HG03521 (cell line): ENCODE measurements around the gene KLHDC7B.
"Not testable (repeated sequence)": the region's sequence is repeated elsewhere in the genome, so short reads cannot be mapped to it uniquely, and the experiment has no call there.

Experiments used
- ATAC-seq: cut with Tn5 transposase; IDR thresholded peaks from one replicate; pipeline ENCODE4 v1.9.1; 2021; ENCODE audit warnings: mild to moderate bottlenecking, moderate library complexity; ENCODE audit not compliant: unreplicated experiment

The KLHDC7B gene

GRCh38 chr22:50517495-50518260 is 28.0 kb upstream of the KLHDC7B start:
- no peak for ATAC-seq

- no peak for ATAC-seq
These were observed 27.1 kb upstream of the KLHDC7B start for GRCh38 chr22:50518606-50519005.

- ATAC-seq = no peak
These were observed 26.5 kb upstream of the KLHDC7B start for GRCh38 chr22:50519151-50519550.

- ATAC-seq = not testable (repeated sequence)
These were observed 25.5 kb upstream of the KLHDC7B start for GRCh38 chr22:50520184-50520583.

- no peak for ATAC-seq
These were observed 24.8 kb upstream of the KLHDC7B start for GRCh38 chr22:50520826-50521453.

GRCh38 chr22:50521710-50522109 is 24.0 kb upstream of the KLHDC7B start:
- no peak for ATAC-seq

GRCh38 chr22:50522208-50522805 is 23.4 kb upstream of the KLHDC7B start:
- ATAC-seq = no peak

- ATAC-seq = no peak
These were observed 22.8 kb upstream of the KLHDC7B start for GRCh38 chr22:50522806-50523438.

GRCh38 chr22:50523458-50523805 is 22.3 kb upstream of the KLHDC7B start:
- no peak for ATAC-seq

- ATAC-seq = no peak
These were observed 21.7 kb upstream of the KLHDC7B start for GRCh38 chr22:50523806-50524675.

GRCh38 chr22:50524676-50525103 is 21.0 kb upstream of the KLHDC7B start:
- ATAC-seq = no peak

- ATAC-seq = peak; percentile 35
These were observed 20.4 kb upstream of the KLHDC7B start, which contains the start of gene SCO2 for GRCh38 chr22:50525104-50525857. Gene SCO2, minus strand, starts transcription at chr22:50525598. Its CDS starts 1,187 bp downstream, at chr22:50524411.

GRCh38 chr22:50525858-50526107 is 19.9 kb upstream of the KLHDC7B start:
- ATAC-seq = peak; percentile 19

- ATAC-seq = peak; percentile 16
These were observed 19.4 kb upstream of the KLHDC7B start for GRCh38 chr22:50526108-50526833.

- ATAC-seq = no peak
These were observed 18.6 kb upstream of the KLHDC7B start for GRCh38 chr22:50526834-50527801.

- no peak for ATAC-seq
These were observed 17.6 kb upstream of the KLHDC7B start for GRCh38 chr22:50527921-50528681.

- ATAC-seq = no peak
These were observed 16.9 kb upstream of the KLHDC7B start for GRCh38 chr22:50528682-50529415.
